AG09319 (cell line): Measurements from ENCODE around the gene KIF26B.

Source experiments
- DNase-seq: peaks from one replicate; pipeline ENCODE4 v3.0.0-alpha.2; 2010; ENCODE audit warnings: low read depth; ENCODE audit errors: extremely low read depth
- CTCF ChIP-seq: IDR thresholded peaks from 2 replicates; pipeline ENCODE4 v1.5.1; 2011; ENCODE audit warnings: low read depth, mild to moderate bottlenecking, inconsistent platforms, low read length, moderate library complexity

Gene KIF26B

GRCh38 chr1:245278846-245279245 lies 124.1 kb downstream of the KIF26B start:
- TF ChIP-seq CTCF: no peak
- DNase-seq: no peak

GRCh38 chr1:245279346-245279745 lies 124.6 kb downstream of the KIF26B start:
- no peak for TF ChIP-seq CTCF
- DNase-seq: no peak

GRCh38 chr1:245283001-245283400 lies 128.2 kb downstream of the KIF26B start:
- TF ChIP-seq CTCF: no peak
- DNase-seq: no peak

- TF ChIP-seq CTCF: no peak
- no peak for DNase-seq
Measured at GRCh38 chr1:245285168-245285567, 130.4 kb downstream of the KIF26B start.

GRCh38 chr1:245288796-245289195 lies 134.0 kb downstream of the KIF26B start:
- no peak for DNase-seq
- TF ChIP-seq CTCF: no peak

- no peak for TF ChIP-seq CTCF
Measured at GRCh38 chr1:245290836-245291235, 136.1 kb downstream of the KIF26B start.

GRCh38 chr1:245291351-245291750 lies 136.6 kb downstream of the KIF26B start:
- TF ChIP-seq CTCF: no peak
- no peak for DNase-seq

More at GRCh38 chr1:245290836-245291235, 136.1 kb downstream of the KIF26B start:
- DNase-seq: no peak
